Stimulated activated naive CD8-positive, alpha-beta T cell treated with anti-CD3 and anti-CD28 coated beads, Interleukin-15, Interleukin-2, amounts not matched to agents 100 U/mL and 50 U/mL, for 24 hours (primary cell): ENCODE data around the gene MTA1.
A peak's percentile ranks its signal among the peaks of the same experiment; 100 is the strongest.

Experiments
- ATAC-seq: fragments of 150-1000 bp; cut with Tn5 transposase; one replicate; pipeline ENCODE4 v1.10.0; 2021
- DNase-seq: peaks from one replicate; pipeline ENCODE4 v3.0.0; 2021

MTA1 gene

GRCh38 chr14:105410642-105411016, 9.0 kb upstream of the MTA1 start:
- no peak for DNase-seq
- ATAC-seq = no peak

GRCh38 chr14:105411017-105411941, 8.3 kb upstream of the MTA1 start:
- DNase-seq (peak; percentile 43), ATAC-seq (peak; percentile 48)

DNA sequence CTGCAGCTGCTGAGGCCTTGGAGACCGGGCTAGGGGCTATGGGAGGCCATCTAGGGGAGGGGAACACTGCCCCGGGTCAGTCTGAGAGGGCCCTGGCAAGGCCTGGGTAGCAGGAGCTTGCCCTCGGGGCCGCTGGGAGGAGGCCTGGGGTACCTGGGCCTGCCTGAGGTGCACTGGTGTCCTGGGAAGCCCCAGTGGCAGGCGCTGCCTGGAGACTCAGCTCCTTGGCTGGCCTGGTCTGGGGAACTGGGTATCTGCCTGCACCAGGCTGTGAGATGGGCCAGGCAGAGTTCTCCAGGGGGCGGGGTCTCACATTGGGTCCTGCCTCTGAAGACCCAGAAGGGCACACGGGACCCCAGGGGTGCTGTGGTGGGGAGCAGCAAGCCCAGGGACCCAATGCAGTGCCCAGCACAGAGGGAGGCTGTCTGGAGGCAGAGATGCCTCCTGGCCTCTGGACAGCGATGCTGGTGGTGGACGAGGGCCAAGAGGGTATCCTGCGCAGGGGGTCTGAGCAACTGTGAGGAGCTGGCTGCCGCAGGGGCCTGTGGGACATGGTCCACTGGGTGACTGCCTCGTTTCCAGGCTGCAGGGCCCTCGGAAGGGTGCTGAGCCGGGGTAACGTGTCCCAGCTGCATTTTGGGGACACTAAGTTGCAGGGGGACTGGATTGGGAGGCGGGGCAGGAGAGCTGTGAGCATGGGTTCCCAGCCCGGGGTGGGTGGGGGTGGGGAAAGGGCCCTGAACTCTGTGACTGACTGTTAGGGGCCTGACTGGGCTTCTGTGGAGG, 7.4 kb upstream of the MTA1 start:
- ATAC-seq (no peak), DNase-seq (no peak)

DNA sequence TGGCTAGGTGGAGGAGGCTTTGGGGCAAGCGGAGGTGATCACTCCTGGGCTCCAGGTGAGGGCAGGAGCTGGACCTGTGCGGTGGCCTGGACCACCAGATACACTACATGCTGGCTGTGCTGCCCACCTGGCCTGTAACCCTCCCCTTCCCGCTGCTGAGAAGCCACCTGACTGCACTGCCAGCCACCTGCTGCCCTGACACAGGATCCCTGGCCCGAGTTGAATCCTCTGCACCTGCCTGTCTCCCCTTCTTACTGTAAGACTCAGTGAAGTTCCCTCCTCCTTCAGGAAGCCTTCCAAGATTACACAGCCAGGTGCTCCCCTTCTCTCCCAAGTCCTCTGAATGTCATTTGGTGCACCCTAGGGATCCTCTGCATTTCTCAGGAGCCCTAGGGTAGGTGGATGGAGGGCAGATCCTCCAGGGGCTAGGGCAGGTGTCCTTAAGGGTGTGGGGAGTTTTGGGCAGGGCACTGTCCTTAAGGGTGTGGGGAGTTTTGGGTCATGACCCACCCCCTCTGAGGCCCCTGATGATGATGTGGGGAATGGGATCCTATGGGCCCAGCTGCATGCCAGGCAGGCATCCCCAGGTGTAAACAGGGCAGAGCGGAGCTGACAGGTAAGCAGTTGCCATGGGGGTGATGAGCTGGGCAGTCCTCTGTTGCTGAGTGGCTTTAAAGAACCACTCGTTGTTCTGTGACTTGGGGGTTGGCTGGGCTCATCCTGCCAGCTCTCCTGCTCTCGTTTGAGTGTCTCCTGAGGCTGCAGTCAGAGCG, 6.7 kb upstream of the MTA1 start:
- no peak for DNase-seq
- no peak for ATAC-seq

DNA sequence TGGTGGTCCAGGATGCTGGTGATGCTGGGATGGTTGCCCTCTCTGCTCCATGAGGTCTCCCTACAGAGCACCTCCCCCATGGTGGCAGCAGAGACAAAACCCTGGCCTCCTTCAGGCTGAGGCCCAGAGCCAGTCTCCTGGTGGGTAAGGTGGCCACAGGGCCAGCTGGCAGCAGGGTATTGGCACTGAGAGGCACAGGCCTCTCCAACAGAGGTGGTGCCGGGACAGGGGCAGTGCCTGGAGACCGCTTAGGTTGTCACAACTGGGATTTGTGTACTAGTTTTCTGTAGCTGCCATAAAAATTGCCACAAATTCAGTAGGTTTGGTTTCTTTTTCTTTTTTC, 6.1 kb upstream of the MTA1 start:
- DNase-seq (no peak), ATAC-seq (no peak)

DNA sequence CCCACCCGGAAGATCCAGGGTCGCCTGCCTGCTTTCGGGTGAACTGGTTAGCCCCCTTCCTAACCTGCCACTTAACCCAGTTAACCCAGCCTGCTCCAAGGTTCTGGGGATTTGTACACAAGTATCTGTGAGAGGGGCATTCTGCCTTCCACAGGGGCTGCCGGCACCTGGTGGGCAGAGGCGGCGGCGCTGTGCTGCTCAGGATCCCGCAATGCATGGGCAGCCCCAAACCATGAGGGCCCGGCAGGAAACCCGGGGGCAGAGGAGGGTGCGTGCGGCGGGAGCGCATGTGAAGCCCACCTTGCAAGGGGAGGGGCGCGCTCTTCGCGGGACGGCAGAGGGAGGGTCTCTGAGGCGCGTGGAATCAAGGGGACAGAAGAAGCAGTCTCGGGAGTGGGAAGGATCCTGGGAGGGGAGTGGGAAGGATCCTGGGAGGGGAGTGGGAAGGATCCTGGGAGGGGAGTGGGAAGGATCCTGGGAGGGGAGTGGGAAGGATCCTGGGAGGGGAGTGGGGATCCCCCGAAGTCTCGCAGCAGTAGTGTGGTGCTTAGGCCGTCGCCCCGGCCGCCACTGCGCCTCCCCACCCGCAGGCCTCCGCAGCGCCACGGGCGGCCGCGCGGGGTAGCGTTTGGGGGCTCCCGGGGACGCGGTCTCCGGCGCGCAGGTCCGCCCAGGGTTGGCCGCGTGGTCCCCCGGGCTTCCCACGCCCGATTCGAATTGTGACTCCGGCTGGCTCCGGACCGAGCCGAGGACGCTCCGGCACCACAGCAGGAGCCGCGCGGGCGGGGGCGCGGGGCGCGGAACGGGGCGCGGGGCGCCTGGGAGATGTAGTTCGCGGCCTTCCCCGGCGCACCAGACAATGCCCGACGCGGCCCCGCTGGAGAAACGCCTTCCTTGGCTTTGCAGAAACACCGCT, 4.9 kb upstream of the MTA1 start:
- ATAC-seq = peak; percentile 84
- DNase-seq = peak; percentile 79

DNA sequence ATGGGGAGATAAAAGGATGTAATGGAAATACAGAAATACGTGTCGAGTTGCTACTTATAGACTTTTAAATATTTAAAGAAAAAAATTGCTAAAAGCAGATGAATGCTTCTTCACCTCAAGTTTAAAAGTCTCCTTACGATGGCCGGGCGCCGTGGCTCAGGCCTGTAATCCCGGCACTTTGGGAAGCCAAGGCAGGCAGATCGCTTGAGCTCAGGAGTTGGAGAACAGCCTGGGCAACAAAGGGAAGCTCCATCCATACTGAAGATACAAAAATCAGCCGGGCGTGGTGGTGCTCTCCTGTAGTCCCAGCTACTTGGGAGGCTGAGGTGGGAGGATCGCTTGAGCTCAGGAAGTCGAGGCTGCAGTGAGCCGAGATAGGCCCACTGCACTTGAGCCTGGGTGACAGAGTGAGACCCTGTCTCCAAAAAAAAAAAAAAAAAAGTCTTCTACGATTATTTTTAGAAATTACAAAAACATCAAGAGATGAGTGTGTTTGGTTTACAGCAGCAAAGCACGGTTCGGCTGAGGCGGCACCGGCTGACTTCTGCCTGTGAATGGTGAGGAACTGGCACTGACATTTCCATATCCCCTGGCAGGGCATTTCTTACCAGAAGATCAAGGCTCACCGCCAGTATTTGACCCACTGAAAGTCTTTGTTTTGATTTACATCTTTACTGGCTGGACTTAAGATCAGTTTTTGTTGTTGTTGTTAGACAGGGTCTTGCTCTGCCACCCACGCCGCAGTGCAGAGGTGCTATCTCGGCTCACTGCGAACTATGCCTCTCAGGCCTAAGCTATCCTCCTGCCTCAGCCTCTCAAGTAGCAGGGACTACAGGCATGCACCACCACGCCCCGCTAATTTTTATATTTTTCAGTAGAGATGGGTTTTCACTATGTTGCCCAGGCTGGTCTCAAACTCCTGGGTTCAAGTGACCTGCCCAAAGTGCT, 3.9 kb upstream of the MTA1 start:
- no peak for DNase-seq

GRCh38 chr14:105416671-105417070, 3.0 kb upstream of the MTA1 start:
- DNase-seq (no peak), ATAC-seq (no peak)

More for the DNA sequence above, 3.9 kb upstream of the MTA1 start:
- ATAC-seq = no peak

GRCh38 chr14:105417690-105418121, 1.9 kb upstream of the MTA1 start:
- DNase-seq (no peak), ATAC-seq (no peak)

DNA sequence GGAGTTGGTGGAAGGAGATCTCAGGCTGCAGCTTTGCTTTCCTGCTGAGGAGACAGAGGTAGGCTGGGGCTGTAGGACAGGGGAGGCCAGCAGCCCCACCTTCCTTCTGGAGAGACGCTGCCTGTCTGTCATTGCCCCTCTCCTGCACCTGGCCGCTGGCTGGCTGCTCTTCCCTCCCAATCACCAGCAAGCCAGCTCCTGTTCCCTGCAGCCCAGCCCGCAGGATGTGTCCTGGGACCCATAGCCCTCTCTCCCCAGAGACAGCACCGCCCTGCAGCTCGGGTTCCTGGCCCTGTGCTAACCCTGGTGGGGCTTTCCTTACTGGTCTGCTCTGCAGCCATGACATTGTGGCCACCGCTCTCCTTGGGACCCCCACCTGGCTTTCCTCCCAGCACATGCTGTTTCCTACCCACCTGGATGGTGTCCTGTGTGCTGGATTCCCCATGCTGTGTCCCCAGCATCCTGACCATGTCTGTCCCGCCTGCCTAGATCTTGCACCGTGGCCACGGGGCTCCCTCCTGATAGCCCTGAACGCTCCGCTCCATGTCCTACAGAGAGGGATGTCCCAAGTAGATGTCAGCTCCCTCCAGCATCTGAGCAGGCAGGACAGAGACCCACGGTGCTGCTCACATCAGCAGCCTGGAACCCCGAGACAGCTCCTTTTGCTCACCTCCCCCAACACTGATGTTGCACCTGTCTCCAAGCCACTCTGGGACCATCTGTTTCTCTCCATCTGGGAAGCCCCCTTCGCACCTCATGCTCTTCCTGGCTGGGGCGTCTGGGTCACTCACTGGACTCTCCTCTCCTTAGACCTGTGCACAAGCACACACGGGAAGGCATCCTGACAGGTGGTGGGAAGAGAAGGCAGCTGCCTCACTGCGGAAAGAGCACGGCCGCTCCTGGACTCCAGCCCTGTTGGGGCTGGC, 1.1 kb upstream of the MTA1 start:
- DNase-seq (no peak), ATAC-seq (no peak)

GRCh38 chr14:105420101-105420973, 710 bp downstream of the MTA1 start:
- DNase-seq (peak; percentile 24), ATAC-seq (no peak)

DNA sequence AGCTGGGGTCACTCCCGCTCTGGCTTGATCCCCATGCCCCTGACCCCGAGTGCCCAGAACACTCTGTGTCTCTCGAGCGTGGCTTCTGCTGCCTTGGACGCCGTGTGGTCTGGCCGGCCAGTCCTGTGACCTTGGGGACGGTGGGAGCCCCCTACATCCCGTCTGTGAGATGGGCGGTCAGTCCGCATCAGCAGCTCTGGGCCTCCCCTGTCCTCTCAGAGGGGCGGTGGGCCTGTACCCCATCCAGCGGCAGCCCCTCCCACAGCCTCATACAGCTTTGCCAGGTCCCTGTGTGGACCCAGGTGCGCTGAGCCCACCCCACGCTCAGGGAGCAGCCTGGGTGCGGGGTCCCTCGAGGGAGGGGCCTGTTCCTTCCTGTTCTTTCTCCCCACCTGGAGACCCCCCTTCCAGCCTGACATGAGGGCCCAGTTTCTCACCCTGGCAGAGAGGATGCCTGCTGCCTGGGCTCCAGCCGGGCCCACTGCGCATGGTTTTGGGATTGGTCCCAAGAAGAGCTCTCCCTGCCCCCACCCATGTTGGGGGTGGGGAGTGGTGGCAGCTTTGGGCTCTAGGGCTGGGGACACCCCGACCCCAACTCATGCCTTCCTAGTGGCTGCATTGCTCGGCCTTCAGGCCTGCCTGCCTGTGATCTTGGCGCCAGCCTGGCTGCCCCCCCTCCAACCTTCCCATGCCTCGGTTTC, 1.5 kb downstream of the MTA1 start:
- DNase-seq (no peak), ATAC-seq (no peak)

GRCh38 chr14:105421723-105422615, 2.3 kb downstream of the MTA1 start:
- ATAC-seq = peak; percentile 11
- peak; percentile 23 for DNase-seq

DNA sequence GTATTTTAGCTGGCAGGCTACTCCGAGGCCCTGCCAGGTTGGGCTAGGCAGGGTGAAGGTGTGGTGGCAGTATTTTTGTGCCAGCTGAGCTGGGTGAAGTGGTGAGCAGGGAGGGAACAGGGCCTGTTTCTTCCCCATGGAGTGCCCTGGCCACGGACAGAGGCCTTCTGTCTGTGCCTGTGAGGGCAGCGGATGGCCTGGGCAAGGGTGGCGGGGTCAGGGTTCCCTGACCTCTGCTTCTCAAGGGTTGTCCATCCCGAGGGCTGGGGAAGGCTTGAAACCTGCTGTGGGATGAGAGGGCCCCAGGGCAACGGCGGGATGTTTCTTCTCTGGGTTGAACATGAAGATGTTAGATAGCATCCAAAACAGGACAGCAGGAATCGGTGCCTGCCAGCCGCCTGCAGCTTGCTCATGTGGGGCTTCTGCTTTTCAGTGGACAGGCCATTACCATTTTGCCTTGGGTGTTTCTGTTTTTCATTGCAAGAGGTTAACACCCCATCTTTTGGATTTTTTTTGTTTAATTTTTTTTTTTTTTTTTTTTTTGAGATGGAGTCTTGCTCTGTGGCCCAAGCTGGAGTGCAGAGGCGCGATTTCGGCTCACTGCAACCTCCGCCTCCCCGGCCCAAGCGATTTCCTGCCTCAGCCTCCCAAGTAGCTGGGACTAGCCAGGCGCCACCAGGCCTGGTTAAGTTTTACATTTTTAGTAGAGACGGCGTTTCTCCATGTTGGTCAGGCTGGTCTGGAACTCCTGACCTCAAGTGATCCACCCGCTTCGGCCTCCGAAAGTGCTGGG, 3.3 kb downstream of the MTA1 start:
- DNase-seq = no peak
- no peak for ATAC-seq

GRCh38 chr14:105423488-105424195, 4.0 kb downstream of the MTA1 start:
- DNase-seq (no peak), ATAC-seq (no peak)
